GM19035 (cell line): ENCODE measurements around the gene PRELID2.
"Not testable (repeated sequence)": the region's sequence is repeated elsewhere in the genome, so short reads cannot be mapped to it uniquely, and the experiment has no call there.

ENCODE experiments used
- ATAC-seq: cut with Tn5 transposase; IDR thresholded peaks from one replicate; pipeline ENCODE4 v1.9.1; 2021; ENCODE audit not compliant: unreplicated experiment

The PRELID2 gene

GRCh38 chr5:145840458-145841132 is 5.5 kb upstream of the PRELID2 start:
- no peak for ATAC-seq

GRCh38 chr5:145838276-145838675 is 3.1 kb upstream of the PRELID2 start:
- no peak for ATAC-seq

- ATAC-seq: not testable (repeated sequence)
These were observed 1.1 kb upstream of the PRELID2 start for GRCh38 chr5:145836241-145836640.

GRCh38 chr5:145835848-145836239 is 702 bp upstream of the PRELID2 start:
- no peak for ATAC-seq

- peak; percentile 0 for ATAC-seq
These were observed 607 bp downstream of the PRELID2 start for GRCh38 chr5:145834554-145834916.

- no peak for ATAC-seq
These were observed 1.4 kb downstream of the PRELID2 start for GRCh38 chr5:145833631-145834200.

GRCh38 chr5:145830594-145830993 is 4.5 kb downstream of the PRELID2 start:
- ATAC-seq: no peak

- ATAC-seq: no peak
These were observed 5.3 kb downstream of the PRELID2 start for GRCh38 chr5:145829708-145830361.

- no peak for ATAC-seq
These were observed 8.1 kb downstream of the PRELID2 start for GRCh38 chr5:145826895-145827674.

- ATAC-seq: peak; percentile 76
These were observed 9.4 kb downstream of the PRELID2 start for GRCh38 chr5:145825751-145826180.

GRCh38 chr5:145824040-145824439 is 11.1 kb downstream of the PRELID2 start:
- ATAC-seq: no peak

GRCh38 chr5:145818604-145819003 is 16.5 kb downstream of the PRELID2 start:
- ATAC-seq: no peak

GRCh38 chr5:145812877-145813276 is 22.3 kb downstream of the PRELID2 start:
- ATAC-seq: no peak

- no peak for ATAC-seq
These were observed 23.1 kb downstream of the PRELID2 start for GRCh38 chr5:145811834-145812625.

GRCh38 chr5:145806923-145807322 is 28.2 kb downstream of the PRELID2 start:
- ATAC-seq: no peak

GRCh38 chr5:145805819-145806218 is 29.3 kb downstream of the PRELID2 start:
- ATAC-seq: no peak

- no peak for ATAC-seq
These were observed 30.4 kb downstream of the PRELID2 start for GRCh38 chr5:145804701-145805100.

- ATAC-seq: no peak
These were observed 31.8 kb downstream of the PRELID2 start for GRCh38 chr5:145803112-145804004.

GRCh38 chr5:145801195-145801594 is 33.9 kb downstream of the PRELID2 start:
- no peak for ATAC-seq

- ATAC-seq: no peak
These were observed 35.0 kb downstream of the PRELID2 start for GRCh38 chr5:145800181-145800580.
